Nephron progenitor cell (in vitro differentiated cells): ENCODE data around the gene LRRC8C.

Experiments
- DNase-seq: peaks from one replicate; pipeline ENCODE4 v3.0.0; 2021
- H3K27ac Mint-ChIP-seq: 2 replicates; pipeline ENCODE4 v1.8.0; 2021; ENCODE audit warnings: mild to moderate bottlenecking, moderate library complexity, mixed read lengths
- H3K27me3 Mint-ChIP-seq: 2 replicates; pipeline ENCODE4 v1.8.0; 2021; ENCODE audit warnings: mild to moderate bottlenecking, low read depth, mixed read lengths; ENCODE audit not compliant: poor library complexity
- H3K36me3 Mint-ChIP-seq: 2 replicates; pipeline ENCODE4 v1.8.0; 2021; ENCODE audit warnings: low read depth, mixed read lengths
- H3K4me1 Mint-ChIP-seq: 2 replicates; pipeline ENCODE4 v1.8.0; 2021; ENCODE audit warnings: mixed read lengths
- H3K4me3 Mint-ChIP-seq: 2 replicates; pipeline ENCODE4 v1.8.0; 2021; ENCODE audit warnings: mild to moderate bottlenecking, moderate library complexity, mixed read lengths
- H3K9me3 Mint-ChIP-seq: 2 replicates; pipeline ENCODE4 v1.8.0; 2021; ENCODE audit warnings: mild to moderate bottlenecking, moderate library complexity, mixed read lengths
- TF ChIP-seq, protein P1 (sequence below): fragments of 200-600 bp; sonication (generic); IDR thresholded peaks from 2 replicates; pipeline ENCODE4 v1.5.0; 2021; ENCODE audit warnings: antibody characterized with exemption

Gene LRRC8C

DNA sequence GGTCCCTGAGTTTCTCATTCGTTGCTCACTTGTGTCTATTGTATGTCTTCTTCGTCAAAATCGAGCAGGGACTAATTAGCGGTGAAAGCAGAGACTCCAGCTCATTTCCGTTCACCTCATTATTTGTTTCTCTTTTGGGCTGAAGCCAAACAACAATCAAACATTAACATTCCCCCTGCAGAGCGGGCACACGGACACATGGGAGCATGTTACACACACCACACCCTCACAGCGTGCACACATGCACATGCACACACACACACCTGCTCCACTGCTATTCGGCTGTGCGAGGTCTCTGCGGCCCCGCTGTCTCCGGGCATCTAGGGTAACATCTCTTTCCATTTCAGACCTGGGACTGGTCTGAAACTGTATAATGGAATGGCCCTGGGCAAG, 129.5 kb downstream of the LRRC8C start:
- H3K27me3 Mint-ChIP-seq = peaks cover 43% of the 10 kb centered on the region
- H3K4me3 Mint-ChIP-seq = peak overlapping the region; percentile 88
- no peak overlapping the region for H3K27ac Mint-ChIP-seq
- no peak for DNase-seq
- TF ChIP-seq, protein P1, sequence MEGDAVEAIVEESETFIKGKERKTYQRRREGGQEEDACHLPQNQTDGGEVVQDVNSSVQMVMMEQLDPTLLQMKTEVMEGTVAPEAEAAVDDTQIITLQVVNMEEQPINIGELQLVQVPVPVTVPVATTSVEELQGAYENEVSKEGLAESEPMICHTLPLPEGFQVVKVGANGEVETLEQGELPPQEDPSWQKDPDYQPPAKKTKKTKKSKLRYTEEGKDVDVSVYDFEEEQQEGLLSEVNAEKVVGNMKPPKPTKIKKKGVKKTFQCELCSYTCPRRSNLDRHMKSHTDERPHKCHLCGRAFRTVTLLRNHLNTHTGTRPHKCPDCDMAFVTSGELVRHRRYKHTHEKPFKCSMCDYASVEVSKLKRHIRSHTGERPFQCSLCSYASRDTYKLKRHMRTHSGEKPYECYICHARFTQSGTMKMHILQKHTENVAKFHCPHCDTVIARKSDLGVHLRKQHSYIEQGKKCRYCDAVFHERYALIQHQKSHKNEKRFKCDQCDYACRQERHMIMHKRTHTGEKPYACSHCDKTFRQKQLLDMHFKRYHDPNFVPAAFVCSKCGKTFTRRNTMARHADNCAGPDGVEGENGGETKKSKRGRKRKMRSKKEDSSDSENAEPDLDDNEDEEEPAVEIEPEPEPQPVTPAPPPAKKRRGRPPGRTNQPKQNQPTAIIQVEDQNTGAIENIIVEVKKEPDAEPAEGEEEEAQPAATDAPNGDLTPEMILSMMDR = no peak
- peaks cover 43% of the 10 kb centered on the region for H3K4me1 Mint-ChIP-seq
- no peaks in the 10 kb centered on the region for H3K36me3 Mint-ChIP-seq
- no peaks in the 10 kb centered on the region for H3K9me3 Mint-ChIP-seq

DNA sequence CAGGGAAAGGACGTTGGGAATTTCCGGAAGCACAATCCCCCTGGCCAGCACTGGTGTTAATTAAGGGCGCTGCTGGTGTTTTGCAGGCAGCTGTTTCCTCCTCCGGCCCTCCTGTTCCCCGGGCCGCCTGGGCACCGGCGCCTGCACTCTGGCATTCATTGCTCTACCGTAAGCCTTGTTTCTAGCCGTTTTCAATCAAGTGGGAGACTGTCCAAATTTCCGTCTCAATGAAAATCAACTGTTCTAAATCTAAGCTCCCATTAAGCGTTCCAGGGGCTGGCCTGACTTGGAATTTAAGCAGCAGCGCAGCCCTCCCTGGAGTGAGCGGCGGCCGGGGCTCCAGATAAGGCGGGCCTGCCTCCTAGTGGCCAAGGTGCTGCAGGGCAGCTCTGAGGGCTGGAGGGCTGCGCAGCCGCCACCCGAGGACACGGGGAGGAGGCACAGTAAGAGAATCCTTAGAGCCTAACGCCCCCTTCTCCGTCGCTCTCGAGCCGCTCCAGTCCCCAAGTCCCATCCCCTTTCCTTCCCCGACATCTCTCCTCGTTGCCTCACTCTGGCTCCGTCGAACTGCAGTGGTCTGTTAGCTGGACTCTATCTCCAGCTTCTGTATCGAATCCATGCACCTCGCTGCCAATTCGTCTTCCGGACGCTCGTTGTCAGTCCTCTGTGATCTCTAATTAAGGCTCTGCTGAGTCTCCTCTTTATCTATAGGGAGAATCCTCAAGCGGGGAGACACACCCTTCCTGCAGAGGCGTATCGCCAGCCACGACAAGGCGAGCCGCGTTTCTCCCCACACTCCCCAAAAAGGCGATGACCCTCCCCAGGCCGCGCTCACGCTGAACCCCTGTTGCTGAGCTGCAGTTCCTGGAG, 130.1 kb downstream of the LRRC8C start:
- no peak overlapping the region for H3K27ac Mint-ChIP-seq
- peak; percentile 90 for DNase-seq

DNA sequence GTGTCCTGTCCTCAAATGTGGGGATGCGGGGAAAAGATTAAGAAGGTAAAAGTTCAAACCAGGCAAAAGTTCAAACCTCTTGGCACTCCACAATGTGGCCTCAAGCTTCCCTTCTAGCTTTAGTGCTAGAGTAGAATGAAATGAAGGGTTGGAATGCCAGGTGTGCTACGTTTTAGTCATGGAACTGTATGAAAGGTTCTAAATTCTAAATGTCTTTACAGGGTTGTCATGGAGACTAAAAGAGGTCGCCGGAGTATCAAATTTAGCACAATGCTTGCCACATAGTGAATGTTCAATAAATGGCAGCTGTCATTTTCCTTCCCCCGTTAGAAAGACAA, 130.7 kb downstream of the LRRC8C start:
- Mint-ChIP-seq H3K4me1 (peaks cover 30% of the 10 kb centered on the region), H3K36me3 (no peaks in the 10 kb centered on the region), H3K4me3 (peak overlapping the region; percentile 88), H3K9me3 (no peaks in the 10 kb centered on the region), H3K27me3 (peaks cover 43% of the 10 kb centered on the region), H3K27ac (no peak overlapping the region)
- DNase-seq = no peak
- TF ChIP-seq, protein P1 = no peak

More for the DNA sequence above, 130.1 kb downstream of the LRRC8C start:
- H3K4me3 Mint-ChIP-seq = peak overlapping the region; percentile 88
- TF ChIP-seq, protein P1 = peak; percentile 95
- H3K36me3 Mint-ChIP-seq = no peaks in the 10 kb centered on the region
- peaks cover 36% of the 10 kb centered on the region for H3K4me1 Mint-ChIP-seq
- H3K27me3 Mint-ChIP-seq = peaks cover 43% of the 10 kb centered on the region
- no peaks in the 10 kb centered on the region for H3K9me3 Mint-ChIP-seq

DNA sequence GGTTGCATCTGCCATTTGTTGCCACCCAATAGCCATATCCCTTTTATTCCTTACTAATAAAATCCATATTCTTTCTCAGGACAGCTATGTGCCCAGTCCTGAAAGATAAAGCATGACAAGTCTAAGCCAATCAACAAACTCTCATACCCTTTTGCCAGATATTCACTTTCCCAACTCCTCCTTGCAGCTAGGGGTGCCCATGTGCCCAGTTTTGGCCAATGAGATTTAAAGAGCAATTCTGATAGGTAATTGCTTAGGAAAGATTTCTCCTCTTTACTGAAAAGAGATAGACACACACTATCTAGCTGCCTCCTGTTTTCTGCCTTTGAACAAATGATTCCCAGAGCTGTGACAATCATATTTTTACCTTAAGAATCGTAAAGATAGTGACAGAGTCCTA, 132.9 kb downstream of the LRRC8C start:
- TF ChIP-seq, protein P1 = no peak
- Mint-ChIP-seq H3K4me3 (no peak overlapping the region), H3K4me1 (peaks cover 21% of the 10 kb centered on the region), H3K36me3 (no peaks in the 10 kb centered on the region), H3K27ac (no peak overlapping the region), H3K27me3 (peaks cover 46% of the 10 kb centered on the region), H3K9me3 (no peaks in the 10 kb centered on the region)
- DNase-seq = no peak

DNA sequence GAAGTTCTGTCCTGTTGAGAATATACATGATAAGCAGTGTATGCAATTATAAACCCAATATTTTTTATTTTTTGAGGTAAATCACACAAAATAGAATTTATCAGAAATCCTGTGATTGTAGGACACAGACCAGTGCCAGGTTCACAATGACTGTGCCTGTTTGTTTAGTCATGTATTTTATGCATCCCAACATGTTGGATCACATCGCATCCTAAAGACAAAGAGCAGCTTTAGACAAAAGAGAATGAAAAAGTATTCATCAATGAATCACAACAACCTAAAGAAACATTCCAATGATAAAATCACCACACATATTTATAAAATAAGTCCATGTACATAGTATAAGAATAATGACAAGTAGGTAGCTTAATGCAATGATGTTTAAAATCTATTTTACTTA, 134.7 kb downstream of the LRRC8C start:
- Mint-ChIP-seq H3K9me3 (no peaks in the 10 kb centered on the region), H3K36me3 (no peaks in the 10 kb centered on the region), H3K4me1 (peaks cover 11% of the 10 kb centered on the region), H3K27me3 (peaks cover 33% of the 10 kb centered on the region), H3K4me3 (no peak overlapping the region), H3K27ac (no peak overlapping the region)
- no peak for DNase-seq
- TF ChIP-seq, protein P1 = no peak
